Activated T-helper 9 cell treated with anti-CD3 and anti-CD28 coated beads, Interleukin-2, amount 50 U/mL, for 16 hours (primary cell): ENCODE results near the gene CENPH.
"Not testable (repeated sequence)": the region's sequence is repeated elsewhere in the genome, so short reads cannot be mapped to it uniquely, and the experiment has no call there.

Source experiments
- DNase-seq: peaks from one replicate; pipeline ENCODE4 v3.0.0-alpha.2; 2020; ENCODE audit warnings: low read depth

Gene CENPH

DNA sequence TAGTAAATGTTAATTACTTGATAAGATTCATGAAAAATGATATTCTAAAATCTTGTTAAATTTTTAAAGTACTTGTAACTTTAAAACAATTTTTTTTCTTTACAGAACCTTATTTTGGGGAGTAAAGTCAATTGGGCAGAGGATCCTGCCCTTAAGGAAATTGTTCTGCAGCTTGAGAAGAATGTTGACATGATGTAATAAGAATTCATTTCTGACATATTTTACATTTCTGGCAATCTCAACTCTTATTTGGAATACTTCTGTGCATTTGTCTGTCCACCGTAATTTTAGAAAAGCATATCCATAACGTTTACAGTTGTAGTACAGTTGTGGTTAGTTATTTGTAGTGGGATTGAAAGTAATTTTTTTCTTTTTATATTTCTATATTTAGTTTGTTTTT, 20.2 kb downstream of the CENPH start:
- no peak for DNase-seq

DNA sequence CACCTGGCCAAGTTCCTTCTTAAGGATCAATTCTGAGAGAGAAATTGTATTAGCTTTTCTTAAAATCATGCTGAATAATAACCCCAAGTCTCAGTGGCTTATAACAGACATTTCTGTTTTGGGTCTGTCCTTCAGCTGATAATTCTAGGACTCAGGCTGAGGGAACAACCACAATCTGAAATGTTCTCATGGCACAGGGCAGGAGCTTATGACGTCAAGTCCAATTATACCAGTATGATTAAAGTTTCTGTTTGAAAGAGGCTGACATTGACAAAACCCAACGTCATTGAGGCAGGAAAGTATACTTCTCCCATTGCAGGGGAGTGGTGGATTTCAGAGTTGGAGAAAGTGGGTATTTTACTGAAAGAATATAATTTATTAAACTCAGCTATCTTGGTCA, 21.8 kb downstream of the CENPH start:
- DNase-seq = no peak

DNA sequence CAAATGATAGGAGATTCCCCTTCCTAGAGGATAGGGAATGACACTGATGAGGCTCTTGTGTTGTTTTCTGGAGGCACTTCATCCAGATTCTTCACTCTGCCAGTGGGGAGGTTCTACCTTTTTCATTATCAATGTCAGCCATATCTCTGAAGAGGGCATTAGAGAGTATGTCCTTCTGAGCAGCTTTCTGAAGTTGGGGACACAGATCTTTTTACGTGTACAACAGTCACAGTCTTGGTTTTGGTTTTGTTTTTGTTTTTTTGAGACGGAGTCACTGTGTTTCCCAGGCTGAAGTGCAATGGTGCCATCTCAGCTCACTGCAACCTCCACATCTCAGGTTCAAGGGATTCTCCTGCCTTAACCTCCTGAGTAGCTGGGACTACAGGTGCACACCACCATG, 22.6 kb downstream of the CENPH start:
- no peak for DNase-seq

- no peak for DNase-seq
These were observed 24.3 kb downstream of the CENPH start for GRCh38 chr5:69213513-69214215.

GRCh38 chr5:69217151-69217511, 27.7 kb downstream of the CENPH start:
- DNase-seq = no peak

- DNase-seq = peak; percentile 88
These were observed 28.5 kb downstream of the CENPH start for GRCh38 chr5:69217548-69218526.

DNA sequence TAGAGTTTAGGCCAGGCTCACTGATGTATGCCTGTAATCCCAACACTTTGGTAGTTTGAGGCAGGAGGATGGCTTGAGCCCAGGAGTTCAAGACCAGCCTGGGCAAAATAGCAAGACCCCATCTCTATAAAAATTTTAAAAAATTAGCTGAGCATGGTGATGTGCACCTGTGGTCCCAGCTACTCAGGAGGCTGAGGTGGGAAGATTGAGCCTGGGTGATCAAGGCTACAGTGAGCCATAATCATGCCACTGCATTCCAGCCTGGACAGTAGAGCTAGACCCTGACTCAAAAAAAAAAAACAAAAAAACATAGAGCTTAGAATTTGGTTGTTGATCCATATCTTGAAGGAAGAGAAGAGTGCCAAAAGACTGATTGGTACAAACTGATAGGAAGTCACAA, 30.6 kb downstream of the CENPH start:
- DNase-seq = no peak

GRCh38 chr5:69220371-69220770, 31.0 kb downstream of the CENPH start:
- not testable (repeated sequence) for DNase-seq

- DNase-seq = not testable (repeated sequence)
These were observed 31.4 kb downstream of the CENPH start for GRCh38 chr5:69220833-69221232.

GRCh38 chr5:69224520-69224919, 35.1 kb downstream of the CENPH start:
- DNase-seq = no peak

GRCh38 chr5:69225860-69226259, 36.5 kb downstream of the CENPH start:
- no peak for DNase-seq

DNA sequence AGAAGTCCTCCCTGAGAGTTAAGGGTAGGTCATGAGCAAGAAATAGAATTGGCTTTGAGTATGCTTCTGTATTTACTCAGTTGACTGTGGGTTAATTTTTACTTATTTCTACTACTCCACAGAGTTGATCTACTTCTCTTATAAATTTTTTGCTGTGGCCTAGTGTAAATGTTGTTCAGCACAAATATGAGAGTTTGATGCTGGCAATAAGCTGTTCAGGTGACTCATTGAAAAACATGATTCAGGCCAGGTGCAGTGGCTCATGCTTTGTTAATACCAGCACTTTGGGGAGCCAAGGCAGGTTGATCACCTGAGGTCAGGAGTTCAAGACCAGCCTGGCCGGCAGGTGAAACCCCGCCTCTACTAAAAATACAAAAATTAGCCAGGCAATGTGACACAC, 40.8 kb downstream of the CENPH start:
- no peak for DNase-seq

DNA sequence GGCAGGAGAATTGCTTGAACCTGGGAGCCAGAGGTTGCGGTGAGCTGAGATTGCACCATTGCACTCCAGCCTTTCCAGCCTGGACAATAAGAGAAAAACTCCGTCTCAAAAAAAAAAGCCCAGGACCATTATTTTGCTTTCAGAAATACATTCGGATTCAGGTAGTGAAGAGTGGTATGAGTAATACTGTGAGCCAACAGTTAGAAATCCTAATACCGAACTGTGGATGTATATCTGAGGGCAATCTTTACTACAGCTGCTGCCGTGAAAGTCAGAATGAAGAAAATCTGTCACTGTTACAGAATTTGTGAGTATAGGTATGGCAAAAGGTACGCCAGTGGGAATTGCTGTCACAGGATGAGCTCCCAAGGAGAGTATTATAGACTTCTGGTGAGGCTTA, 41.9 kb downstream of the CENPH start:
- DNase-seq = no peak

DNA sequence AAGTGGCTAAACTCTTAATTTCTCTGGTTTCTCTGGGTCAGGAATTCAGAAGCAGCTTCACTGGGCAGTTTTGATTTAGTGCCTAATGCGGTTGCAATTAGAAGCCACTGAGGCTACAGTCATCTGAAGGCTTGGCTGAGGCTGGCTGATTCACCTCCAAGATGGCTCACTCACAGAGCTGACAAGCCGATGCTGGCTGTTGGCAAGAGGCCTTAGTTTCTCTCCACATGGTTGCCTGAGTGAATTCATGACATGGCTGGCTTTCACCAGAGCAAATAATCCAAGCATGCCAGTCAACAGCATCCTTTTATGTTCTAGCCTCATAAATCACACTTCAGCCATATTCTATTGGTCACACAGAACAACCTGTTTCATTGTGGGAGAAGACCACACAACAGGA, 42.5 kb downstream of the CENPH start:
- DNase-seq = no peak

DNA sequence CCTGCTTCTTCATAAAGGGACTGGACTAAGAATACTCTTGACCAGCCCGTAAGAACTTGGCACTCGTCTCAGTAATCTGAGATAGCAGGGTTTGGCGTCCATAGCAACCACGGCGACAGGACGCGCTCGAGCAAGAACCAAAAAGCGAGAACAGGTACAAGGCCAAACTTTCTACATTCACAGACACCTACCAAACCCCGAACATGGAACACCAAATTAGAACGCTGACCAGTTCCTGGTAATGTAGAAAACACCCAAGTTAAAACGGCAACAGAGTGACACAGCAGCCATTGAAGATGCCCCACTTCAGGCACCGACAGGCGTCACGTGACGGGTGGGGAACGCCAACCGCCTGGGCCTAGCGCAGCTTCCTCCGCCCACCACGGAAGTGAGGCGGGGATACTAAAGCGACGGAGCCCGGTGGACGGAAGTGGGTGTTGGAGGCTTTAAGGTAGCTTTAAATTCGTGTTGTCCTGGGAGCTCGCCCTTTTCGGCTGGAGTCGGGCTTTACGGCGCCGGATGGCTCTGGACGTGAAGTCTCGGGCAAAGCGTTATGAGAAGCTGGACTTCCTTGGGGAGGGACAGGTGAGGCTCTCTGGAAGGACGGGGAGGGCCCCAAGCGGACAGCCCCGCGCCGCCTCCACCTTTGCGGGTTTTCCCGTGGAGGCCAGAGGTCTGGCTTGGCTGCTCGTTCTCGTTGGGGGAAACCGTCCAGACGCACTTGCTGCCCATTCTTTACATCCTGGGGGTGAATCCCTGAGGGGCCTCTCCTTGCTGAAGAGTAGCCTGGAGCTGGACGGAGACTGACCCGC, 45.3 kb downstream of the CENPH start, which contains the start of gene CDK7:
Gene CDK7, plus strand, starts transcription at position 430 of the 812 bp plus-strand sequence. Its CDS starts 90 bp downstream, at position 520.
- peak; percentile 86 for DNase-seq

DNA sequence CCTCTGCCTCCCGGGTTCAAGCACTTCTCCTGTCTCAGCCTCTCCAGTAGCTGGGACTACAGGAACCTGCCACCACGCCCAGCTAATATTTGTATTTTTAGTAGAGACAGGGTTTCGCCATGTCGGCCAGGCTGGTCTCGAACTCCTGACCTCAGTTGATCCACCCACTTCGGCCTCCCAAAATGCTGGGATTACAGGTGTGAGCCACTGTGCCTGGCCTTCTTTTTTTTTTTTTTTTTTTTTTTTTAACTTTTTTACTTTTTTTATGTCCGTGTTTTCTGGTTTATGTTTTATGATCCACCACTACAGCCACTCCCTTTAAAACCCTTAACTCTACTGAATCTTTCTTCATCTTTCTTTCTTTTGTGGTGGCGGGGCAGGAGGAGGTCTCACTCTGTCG, 47.4 kb downstream of the CENPH start:
- not testable (repeated sequence) for DNase-seq

- no peak for DNase-seq
These were observed 48.5 kb downstream of the CENPH start for GRCh38 chr5:69237877-69238276.

DNA sequence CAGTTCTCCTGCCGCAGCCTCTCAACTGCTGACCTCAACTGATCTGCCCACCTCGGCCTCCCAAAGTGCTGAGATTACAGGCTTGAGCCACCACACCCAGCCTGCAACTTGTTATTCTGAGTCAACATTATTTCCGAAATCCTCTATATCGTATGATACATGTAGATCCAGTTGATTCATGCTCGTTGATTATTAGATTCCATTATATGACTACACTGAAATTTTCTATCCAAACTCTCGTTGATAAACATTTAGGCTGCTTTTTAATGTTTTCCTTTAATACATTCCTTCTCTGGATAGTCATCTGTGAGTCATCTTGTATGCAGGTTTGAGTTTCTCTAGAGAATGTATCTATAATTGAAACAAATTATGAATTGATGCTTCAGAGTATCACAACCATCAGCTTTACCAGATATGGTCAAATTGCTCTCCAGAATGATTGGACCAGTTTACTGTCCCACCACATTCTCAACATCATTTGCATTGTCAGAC, 49.4 kb downstream of the CENPH start:
- DNase-seq = no peak

DNA sequence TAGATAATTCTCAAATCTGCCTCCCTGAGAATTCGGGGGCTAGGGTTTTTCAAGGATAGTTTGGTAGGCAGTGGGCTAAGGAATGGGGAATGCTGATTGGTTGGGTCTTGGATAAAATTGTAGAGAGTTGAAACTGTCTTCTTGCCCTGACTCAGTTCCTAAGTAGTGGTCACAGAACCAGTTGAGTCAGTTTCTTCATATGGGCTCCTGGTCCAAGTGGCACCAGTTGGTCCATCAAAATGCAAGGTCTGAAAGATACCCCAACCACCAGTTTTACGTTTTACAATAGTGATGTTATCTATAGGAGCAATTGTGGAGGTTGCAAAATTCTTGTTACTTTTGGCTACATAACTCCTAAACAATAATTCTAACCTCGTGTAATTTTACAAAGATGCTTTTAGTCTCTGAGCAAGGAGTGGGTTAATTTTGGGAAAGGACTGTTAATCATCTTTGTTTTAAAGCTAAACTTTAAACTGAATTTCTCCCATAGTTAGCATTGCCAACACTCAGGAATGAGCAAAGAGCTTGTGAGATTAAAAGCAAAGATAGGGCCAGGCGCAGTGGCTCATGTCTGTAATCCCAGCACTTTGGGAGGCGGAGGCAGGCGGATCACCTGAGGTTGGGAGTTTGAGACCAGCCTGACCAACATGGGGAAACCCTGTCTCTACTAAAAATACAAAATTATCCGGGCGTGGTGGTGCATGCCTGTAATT, 53.0 kb downstream of the CENPH start:
- DNase-seq = no peak

DNA sequence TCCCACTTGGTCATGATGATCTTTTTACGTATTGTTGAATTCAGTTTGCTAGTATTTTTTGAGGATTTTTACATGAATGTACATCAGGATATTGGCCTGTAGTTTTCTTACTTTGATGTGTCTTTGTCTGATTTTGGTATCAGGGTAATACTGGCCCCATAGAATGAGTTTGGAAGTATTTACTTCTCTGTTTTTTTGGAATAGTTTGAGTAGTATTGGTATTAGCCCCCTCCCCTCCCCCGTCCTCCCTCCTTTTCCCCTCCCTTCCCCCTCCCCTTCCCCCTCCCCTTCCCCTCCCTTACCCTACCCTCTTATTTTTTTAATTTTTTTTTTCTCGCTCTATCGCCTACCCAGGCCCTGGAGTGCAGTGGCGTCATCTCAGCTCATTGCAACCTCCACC, 55.6 kb downstream of the CENPH start:
- no peak for DNase-seq

- no peak for DNase-seq
These were observed 58.6 kb downstream of the CENPH start for GRCh38 chr5:69248019-69248418.

DNA sequence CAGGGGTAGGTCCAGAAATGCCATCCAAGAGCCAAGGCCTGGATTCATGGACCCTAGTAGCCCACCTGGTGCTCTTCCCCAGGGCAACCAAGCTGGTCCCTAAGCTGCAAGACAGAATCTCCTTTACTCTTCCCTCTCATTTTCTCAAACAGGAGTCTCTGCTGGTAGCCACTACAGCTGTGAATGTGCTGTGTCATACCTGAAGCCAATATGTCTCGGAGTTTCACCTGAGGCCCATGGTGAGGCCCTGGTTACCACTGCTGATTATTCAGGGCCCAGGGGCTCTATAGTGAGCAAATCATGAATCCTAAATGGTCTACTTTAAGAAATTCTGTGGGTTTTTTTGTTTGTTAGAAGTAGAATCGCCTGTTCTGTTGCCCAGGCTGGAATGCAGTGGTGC, 61.2 kb downstream of the CENPH start:
- DNase-seq = no peak
